Fibroblast of mammary gland (primary cell): ENCODE data around the gene HAAO.
A peak's percentile ranks its signal among the peaks of the same experiment; 100 is the strongest.

Source experiments
- DNase-seq: peaks from one replicate; pipeline ENCODE4 v3.0.0-alpha.2; 2010; ENCODE audit warnings: low read depth
- H3K4me3 ChIP-seq: 2 replicates; pipeline ENCODE4 v1.5.1; 2011; ENCODE audit warnings: low read depth, mild to moderate bottlenecking, low read length, moderate library complexity; ENCODE audit not compliant: control insufficient read depth
- TF ChIP-seq, protein P1 (sequence below): conservative IDR thresholded peaks from 2 replicates; pipeline ENCODE4 v1.5.1; 2011; ENCODE audit warnings: low read depth, low read length, inconsistent platforms; ENCODE audit not compliant: control insufficient read depth, insufficient read depth

HAAO gene

DNA sequence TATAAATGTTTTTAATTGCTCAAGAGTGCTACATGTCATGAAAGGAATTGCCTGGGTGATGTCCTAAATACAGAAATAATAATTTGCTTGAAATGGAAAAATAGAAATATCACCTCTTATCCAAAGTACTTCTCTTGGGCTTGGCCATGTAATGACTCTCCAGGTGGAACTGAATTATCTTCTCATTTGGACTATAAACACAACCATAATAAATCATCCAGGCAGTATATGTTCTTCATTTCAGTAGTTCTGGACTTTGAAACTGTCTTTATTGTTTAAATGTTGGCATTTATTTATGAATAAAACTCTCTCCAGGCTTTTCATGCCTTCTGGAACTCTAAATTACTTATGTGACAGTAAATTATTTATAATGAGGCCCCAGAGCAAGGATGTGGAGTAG lies 68.9 kb downstream of the HAAO start:
- no peak for DNase-seq
- no peak overlapping the region for H3K4me3 ChIP-seq
- TF ChIP-seq, protein P1, sequence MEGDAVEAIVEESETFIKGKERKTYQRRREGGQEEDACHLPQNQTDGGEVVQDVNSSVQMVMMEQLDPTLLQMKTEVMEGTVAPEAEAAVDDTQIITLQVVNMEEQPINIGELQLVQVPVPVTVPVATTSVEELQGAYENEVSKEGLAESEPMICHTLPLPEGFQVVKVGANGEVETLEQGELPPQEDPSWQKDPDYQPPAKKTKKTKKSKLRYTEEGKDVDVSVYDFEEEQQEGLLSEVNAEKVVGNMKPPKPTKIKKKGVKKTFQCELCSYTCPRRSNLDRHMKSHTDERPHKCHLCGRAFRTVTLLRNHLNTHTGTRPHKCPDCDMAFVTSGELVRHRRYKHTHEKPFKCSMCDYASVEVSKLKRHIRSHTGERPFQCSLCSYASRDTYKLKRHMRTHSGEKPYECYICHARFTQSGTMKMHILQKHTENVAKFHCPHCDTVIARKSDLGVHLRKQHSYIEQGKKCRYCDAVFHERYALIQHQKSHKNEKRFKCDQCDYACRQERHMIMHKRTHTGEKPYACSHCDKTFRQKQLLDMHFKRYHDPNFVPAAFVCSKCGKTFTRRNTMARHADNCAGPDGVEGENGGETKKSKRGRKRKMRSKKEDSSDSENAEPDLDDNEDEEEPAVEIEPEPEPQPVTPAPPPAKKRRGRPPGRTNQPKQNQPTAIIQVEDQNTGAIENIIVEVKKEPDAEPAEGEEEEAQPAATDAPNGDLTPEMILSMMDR: no peak

DNA sequence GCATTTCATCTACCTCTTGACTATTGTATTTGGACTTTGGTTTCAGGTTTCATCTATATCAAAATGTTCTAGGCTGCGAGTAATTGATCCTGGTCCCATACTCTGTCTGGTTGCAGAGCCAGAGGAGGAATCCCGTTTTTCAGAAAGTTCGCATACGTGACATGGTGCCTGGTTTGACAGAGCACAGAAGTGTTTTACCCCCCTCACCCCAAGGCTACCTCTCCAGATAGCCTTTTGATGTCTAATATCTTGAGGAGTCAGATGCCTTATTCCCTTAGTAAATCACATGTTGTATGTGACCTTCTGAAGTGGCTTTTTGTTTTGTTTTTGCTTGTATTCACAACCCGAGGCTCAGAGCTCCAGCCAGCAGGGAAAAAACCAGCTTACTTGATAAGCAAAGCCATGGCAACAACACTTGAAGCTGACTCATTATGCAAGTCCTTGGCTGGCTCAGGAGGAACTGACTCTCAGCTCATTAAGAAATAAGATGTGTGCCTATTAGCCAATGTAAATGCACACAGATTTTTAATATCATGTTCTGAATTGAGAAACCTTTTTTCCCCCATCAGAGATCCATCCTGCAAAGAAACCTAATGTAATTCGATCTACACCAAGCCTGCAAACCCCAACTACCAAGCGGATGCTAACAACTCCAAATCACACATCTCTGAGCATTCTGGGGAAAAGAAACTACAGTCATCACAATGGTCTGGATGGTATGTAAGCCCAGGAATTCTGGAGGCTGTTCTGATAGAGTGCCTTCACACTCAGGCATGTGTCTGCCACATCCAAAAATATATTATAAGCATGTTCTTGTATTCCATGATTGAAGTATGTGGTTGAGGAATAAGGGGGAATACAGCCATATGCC lies 69.8 kb downstream of the HAAO start:
- TF ChIP-seq, protein P1: no peak
- DNase-seq: peak; percentile 86
- H3K4me3 ChIP-seq: no peak overlapping the region

DNA sequence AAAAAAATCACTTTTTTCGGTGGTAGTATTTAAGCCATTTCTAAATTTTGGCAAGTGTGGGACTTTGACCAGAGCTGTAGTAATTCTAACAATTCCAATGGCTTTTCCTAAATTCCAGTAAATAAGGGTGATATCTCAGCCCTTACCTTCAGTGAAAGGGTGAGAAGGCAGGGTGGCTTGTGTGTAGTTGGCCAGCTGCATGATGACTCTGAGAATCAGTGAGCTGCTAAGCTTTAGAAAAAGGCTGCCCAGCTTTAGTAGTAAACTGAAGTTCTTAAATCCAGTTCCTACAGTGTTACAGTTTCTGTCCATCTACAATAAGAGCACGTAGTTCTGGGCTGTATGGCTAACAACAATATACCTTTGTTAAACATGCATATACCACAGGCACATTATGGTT lies 70.5 kb downstream of the HAAO start:
- no peak for DNase-seq
- TF ChIP-seq, protein P1: no peak

More for the DNA sequence above, 70.5 kb downstream of the HAAO start:
- H3K4me3 ChIP-seq: no peak overlapping the region
